ENCODE results near the gene BMP8A.
A peak's percentile ranks its signal among the peaks of the same experiment; 100 is the strongest.
"Not testable (repeated sequence)": the region's sequence is repeated elsewhere in the genome, so short reads cannot be mapped to it uniquely, and the experiment has no call there.

Gene BMP8A

DNA sequence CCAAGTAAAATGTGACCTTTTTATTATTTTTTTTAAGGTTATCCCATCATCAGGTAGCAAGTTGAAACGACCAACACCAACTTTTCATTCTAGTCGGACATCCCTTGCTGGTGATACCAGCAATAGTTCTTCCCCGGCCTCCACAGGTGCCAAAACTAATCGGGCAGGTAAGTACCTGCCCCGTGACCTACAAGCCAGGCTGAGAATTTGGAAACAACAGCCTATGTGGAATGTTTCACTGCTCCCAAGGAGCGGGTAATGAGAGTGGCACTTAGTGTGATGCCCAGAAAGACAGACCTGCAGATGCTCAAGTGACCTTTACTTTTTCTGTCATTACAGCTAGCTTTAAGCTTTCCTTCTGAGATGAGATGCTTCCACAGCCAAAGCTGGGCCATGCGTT, 6.9 kb upstream of the BMP8A start:
- no peak for DNase-seq

DNA sequence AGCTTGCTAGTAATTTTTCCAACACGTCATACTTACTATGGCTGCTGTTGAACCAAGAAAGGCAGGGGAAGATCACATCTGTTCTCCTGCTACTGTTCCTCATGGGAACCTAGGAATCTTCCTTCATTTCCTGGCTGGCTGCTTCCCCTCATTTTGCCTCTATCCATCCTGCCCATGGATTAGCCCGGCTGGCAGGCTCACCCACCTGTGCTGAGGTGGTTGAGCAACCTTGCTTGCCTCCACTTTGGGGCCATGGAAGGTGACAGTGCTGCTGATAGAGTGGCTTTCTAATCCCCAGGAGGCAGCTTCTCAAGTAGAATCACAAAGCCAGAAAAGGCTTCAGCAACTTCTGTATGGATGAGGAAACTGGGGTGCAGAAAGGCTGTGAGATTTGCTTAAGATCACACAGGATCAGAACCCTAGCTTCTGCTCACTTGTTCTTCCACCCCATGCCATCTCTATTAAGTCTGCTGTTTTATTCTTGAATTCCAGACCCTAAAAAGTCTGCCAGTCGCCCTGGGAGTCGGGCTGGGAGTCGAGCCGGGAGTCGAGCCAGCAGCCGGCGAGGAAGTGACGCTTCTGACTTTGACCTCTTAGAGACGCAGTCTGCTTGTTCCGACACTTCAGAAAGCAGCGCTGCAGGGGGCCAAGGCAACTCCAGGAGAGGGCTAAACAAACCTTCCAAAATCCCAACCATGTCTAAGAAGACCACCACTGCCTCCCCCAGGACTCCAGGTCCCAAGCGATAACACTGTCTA, 6.2 kb upstream of the BMP8A start:
- no peak for DNase-seq

DNA sequence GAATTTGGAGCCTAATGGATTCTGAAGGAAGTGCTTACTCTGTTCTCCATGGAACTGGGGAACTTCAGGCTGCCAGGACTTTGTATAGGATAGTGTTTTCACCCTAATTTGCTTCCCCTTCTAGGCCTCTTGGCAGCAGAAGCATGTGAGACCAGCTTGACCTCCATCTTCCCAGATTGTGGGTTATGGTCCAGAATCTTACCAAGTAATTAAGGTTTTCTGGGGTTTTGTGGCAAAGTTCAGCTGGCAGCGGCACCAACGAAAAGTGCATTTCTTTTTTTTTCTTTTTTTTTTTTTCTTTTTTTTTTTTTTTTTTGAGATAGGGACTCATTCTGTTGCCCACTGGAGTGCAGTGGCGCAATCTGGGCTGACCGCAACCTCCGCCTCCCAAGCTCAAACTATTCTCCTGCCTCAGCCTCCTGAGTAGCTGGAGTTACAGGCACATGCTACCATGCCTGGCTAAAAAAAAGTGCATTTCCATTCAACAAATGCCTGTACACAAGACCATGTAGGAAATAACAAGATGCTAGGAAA, 3.4 kb upstream of the BMP8A start:
- DNase-seq: no peak

DNA sequence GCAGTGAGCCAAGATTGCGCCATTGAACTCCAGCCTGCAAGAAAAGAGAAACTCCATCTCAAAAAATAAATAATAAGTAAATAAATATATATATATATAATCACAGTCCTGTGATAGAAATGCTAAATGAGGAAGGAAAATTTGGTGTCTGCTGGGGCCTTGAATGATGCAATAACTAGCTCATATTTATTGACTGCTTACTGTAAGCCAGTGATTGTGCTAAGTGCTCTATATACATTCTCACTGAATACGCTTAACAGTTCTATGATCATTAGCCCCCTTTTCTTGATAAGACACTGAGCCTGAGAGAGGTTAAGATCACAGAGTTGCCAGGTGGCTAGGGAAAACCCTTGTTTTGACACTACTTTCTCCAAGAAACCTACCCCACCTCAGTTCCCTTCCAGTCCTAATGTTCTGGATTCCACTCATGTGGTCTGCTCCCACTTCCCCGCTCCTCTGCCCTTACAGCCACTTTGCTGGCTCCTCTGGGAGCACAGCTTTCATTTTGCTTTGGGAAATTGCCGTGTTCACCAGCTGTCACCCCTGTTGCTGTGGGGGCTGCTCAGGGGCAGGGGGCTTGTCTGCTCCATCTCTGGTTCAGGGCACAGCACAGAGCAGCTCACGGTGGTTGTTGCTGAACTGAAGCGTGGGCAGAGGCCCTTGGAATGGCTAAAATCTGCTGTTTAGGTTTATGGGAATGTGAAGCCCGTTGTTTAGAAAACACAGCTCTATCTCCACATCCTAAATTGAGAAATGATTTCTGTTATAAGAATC, 2.5 kb upstream of the BMP8A start:
- DNase-seq: no peak

DNA sequence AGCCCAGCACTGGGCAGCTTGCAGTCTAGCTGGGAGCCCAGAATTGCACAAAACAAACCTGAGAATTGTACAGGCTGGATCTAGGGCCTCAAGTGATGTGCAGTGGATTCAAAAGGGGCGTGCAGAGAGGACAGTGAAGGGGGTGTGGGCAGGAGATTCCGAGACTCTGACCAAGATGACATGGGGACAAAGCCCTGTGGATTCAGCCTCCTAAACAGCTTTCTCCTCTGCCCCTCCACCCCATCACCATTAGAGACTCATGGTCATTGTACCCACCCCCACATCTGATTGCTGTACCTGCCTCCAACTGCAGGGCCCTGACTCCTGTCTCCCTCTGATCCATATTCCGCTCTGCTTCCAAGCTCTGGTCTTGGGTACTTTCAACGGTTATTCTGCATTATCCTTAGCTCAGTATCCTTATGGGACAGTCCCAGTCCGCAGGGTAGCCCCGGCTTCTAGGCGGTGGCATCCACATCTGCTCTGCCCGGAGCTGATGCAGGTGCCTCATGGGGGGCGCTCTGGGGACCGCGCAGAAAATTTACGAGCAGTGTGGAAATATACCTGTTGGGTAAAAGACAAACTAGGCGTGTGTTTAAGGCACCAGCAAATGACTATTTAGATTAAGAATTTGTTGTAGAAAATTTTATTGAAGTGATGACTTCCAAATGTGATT, 1.7 kb upstream of the BMP8A start:
- DNase-seq: no peak

DNA sequence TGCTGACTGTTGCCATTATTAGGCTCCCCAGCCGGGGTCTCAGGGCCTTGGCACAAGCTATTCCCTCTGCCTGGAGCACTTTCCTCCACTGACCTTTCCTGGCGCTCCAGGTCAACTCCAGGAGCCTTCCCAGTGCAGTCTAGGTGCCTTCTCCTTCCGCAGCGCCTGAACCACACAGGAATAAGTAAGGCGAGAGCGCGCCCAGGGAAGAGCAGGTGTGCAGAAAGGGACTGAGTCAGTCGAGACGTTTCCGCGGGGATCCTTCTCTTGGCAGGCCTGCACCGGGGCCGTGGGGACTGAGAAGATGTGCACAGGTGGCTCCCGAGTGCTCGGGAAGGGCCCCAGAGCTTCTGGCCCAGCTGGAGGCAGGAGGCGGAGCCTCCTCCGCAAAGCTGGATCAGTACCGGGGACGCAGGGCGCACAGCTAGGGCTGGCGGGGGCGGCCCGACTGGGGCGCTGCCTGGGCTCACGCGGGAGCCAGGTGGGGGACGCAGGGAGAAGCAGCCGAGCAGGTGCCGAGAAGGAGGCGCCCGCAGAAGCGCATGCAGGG, 765 bp upstream of the BMP8A start:
- no peak for DNase-seq

DNA sequence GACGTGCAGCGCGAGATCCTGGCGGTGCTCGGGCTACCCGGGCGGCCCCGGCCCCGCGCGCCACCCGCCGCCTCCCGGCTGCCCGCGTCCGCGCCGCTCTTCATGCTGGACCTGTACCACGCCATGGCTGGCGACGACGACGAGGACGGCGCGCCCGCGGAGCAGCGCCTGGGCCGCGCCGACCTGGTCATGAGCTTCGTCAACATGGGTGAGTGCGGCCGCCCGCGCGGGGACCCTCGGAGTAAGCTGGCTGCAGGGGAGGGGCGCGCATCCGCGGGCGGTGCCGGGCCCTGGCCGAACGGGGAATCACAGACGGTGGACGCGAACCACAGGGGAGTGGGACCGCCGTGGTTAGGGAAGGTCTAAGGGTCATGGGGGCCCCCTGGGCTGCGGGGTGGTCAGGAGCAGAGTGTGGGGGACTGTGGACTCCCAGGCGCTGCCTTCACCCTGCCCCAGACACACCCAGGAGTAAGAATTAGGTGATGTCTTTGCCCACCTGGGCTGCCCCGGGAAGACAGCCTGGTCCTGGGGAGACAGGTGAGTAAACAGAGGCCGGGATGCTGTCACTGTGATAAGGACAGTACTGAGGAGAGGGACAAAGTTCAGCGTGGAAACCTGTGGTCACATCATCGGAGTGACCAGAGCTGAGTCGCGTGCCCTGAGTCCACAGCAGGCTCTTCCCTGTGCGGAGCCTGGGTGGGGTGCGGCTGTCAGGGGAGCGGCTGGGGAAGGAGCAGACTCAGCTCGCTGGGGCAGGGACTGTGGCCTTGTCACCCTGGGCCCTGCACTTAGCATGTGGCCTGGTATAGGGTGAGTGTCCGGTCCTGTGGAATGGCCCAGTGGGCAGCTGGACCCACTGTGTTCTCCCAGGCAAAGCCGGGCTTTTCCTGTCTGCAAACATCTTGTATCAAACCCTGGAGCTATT, 944 bp downstream of the BMP8A start:
- not testable (repeated sequence) for DNase-seq

DNA sequence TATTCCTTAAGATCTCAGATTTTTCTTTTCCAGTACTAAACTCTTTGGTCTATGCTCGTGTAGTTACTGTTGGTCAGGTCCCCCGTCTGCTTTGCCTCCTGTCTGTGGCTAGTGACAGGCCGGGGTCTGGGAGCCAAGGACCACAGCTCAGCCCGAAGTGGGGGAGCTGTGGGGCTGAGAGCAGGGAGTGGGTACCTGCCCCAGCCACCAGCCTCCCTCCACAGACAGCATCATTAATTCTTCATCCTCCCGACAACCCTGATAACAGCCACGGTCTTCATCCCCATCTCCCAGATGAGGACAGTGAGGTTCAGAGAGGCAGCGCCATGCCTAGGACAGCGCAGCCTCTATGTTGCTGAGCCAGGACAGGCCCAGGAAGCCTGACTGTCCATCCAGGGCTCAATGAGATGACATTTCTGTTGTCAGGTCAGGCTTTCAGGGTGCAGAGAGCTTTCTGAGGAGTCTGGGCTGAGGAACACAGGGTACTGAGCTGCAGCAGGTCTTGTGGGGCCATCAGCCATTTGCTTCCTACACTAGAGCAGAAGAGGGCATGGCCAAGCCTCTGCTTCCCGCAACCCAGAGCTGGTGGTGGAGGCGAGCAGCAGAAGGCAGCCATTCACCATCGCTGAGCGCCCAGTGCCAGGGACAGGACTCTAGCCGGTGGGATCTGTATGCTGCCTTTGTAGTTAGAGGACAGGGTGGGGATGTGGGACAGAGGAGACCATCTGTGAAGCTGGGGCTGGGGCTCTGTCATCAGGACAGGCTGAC, 1.8 kb downstream of the BMP8A start:
- not testable (repeated sequence) for DNase-seq

DNA sequence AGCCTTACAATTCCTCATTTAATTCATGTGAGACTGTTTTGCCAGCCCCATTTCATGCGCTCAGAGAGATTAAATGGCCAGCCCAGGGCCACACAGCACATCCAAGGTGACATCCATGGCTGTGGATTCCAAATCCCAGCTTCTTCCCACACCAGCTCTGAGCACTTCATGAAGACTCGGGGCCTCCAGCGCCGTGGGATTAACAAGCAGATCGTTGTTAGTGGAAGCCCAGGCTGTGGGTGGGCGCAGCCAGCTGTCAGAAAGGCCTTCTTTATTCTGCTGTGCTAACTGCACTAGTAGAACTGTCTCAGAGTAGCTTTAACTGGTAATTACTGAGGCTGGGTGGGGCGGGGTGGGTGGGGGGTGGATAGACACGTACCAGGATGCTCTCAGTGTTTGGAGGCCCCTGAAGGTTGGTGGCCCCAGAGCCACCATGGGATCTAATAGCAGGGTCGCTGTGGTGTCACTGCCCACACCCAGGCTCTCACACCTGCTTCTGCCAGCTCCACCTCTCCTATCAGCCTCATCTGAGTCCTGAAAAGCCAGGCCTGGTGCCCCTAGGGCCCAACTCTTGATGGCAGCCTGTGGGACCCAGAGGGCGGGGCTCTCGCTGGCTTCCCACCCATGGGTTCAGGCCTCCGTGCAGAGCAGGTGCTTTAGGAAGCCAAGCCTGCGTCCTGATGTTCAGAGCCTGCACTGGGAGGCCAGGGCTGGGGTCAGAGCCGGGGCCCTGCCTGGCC, 3.4 kb downstream of the BMP8A start:
- no peak for DNase-seq

DNA sequence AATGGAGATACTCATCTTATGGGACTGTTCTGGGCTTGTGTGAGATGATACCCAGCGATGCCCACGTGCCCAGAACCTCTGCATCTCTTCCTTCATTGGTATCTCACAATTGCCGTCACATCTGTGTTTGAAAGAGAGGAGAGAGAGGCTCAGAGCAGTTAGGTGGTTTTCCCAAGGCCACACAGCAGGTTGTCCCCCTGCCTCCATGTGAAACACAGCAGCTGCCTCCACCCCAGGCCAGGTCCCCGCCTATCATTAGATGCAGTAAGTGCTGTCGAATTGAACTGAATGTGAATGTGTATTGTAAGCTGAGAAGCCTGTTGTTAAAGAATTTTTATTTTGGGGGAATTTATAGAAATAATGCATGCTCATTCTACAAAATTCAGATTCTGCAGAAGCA, 5.1 kb downstream of the BMP8A start:
- DNase-seq: not testable (repeated sequence)

DNA sequence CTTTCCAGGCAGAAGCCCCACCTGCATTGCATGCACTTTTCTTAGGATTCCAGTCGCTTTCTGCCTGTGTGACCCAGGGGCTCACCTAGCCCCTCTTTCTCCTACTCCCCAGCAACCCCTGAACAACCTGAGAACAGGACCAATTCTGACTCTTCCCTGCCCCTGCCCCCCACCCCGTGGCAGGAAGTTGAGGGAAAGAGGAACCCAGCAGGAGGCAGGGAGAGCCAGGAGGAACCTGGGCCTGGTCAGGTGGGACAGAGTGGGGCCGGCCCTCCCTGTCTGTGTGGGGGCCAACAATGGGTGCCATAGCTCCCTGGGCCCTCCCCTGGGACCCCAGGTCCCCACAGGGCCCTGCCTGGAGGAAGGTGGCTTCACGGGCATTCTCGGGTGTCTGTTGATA, 6.1 kb downstream of the BMP8A start:
- DNase-seq: no peak

DNA sequence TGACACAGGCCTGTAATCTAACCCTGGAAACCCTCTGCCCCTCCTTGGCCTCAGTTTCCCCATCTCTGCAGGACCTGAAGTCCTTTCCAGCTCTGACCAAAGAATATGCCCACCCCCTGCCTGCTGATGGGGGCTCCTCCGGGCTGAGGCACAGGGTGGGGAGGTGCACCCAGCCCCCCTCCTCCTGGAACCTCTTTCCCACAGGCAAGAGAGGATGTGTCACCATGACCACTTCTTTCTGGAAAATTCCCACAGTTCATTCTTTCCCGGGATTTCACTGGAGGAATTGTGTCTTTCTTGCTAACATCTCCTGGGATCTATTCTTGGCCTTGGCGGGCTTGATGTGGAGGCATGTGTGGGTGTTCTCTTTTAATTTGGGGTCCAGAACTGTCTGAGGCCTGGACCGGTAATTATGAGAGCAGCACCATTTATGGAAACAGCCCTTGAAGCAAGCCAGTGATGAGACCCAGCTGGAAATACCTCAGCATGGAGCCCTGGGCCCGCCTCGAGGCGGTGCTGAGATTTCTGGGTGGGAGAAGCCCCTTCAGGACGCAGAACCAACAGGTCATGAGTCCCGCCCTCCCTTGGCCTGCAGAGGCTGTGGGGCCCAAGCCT, 6.8 kb downstream of the BMP8A start:
- DNase-seq: not testable (repeated sequence)

DNA sequence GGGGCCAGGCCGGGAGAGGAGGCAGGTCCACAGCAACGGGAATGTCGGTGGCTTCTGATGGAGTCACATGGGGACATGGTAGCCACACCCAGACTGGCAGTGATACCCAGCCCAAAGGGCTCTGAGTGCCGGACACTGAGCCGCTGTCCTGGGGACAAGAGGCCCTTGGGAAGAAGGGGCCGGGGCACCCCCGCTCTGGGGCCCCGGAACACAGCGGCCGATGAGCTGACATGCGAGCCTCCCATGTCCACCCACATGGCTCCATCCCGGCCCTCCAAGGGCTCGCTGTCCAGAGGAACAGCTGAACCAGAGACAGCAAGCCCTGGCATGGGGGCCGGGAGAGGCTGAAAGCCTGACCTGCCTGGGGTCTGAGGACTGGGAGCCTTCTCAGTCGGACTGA, 7.4 kb downstream of the BMP8A start:
- DNase-seq: not testable (repeated sequence)

DNA sequence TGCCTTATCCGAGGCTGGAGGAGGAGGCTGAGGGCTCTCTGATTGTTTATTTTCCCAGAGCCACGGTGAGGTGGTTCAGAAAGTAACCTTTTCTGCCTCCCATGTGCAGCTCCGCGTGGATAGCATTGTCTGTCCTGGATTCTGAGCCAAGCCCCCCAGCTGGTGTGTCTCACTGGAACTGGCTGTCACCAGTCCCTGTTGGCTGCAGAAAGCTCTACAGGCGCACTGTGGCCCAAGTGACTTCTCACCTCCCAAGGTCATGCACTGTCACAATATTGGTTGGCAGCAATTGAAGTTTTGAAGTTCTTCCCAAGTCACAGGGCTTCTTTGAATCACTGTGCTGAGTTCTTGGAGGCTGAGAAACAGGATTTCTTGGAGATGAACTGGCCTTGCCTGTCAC, 8.2 kb downstream of the BMP8A start:
- no peak for DNase-seq

DNA sequence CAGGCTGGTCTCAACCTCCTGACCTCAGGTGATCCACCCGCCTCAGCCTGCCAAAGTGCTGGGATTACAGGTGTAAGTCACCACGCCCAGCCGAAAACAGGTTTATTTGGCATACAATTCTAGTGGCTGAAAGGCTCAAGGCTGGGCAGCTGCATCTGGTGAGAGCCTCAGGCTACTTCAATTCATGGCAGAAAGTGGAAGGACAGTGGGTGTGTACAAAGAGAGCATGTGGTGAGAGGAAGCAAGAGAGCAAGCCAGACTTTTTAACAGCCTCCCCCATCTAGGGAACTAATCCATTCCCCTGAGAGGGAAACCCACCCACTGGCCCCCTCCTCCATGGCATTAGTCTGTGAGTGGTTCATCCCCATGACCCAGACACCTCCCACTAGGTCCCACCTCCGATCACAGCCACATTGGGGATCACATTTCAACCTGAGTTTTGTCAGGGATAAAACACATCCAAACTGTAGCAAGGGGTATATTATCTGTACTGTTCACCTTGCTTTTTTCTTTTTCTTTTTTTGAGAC, 9.5 kb downstream of the BMP8A start:
- no peak for DNase-seq

DNA sequence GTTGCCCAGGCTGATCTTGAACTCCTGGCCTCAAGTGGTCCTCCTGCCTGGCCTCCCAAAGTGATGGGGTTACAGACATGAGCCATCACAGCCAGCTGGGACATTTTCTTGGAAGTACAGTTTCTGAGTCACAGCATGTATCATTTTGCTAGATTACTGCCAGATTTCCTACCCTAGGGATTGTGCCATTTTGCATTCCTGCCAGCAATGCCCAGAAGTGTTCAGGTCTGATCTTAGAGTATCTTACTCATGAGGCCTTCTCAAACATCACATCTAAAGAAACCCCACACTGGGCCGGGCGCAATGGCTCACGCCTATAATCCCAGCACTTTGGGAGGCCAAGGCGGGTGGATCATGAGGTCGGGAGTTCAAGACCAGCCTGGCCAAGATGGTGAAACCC, 10.2 kb downstream of the BMP8A start:
- peak; percentile 49 for DNase-seq

DNA sequence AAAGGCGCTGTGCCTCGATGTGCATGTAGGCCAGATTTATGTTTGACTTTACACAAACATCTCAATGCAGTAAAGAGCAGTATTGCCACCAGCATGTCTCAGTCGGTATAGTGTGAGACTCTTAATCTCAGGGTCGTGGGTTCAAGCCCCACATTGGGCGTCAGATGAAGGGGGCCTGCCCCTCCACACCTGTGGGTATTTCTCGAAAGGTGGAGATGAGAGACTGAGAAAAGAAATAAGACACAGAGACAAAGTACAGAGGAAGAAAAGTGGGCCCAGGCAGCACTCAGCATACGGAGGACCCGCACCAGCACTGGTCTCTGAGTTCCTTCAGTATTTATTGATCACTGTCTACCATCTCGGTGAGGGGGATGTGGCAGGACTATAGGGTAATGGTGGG, 13.0 kb downstream of the BMP8A start:
- not testable (repeated sequence) for DNase-seq

DNA sequence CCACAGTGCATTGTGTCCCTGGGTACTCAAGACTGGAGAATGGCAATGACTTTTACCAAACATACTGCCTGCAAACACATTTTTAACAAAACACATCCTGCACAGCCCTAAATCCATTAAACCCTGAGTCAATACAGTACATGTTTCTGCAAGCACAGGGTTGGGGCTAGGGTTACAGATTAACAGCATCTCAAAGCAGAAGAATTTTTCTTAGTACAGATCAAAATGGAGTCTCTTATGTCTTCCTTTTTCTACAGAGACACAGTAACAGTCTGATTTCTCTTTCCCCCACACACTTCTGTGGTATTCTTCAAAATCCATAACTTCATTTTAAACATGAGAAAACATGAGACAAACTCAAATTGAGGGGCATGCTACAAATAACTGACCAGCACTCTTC, 13.9 kb downstream of the BMP8A start:
- DNase-seq: no peak

DNA sequence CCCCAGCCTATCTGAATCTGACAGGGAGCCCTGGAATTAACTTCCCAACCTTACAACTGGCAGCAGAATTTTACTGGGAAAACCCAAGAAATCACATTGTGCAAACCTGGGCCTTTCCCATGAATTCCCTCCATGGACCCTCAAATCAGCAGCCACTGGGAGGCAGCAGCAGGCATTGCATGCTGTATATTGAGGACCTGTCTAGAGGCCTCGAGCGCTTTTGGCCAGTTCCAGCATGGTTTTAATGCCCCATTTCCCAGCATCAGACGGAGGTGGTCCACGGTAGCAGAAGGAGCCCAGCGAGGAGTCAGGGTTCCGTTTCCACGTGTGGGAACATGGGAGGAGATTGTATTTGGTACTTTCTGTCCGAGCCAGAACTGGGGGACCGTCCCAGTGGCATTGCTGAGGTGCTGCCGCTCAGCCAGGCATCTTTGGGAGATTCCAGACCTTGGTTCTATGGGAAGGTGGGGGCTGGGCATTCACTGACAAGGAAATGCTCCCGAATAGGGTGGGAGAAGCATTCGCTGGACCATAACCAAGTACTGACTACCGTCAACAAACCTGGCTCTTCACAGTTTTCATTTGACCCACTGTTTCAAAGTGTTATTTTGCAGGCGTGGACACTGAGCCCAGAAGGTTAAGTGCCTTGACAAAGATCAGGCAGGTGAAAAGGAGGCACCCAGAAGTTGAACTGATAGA, 15.9 kb downstream of the BMP8A start:
- no peak for DNase-seq
